GM23338 (cell line): ENCODE results near the gene PRC1.

ENCODE experiments used
- CREB1 ChIP-seq: fragments of 250-450 bp; sonication (Bioruptor Pico); IDR thresholded peaks from 2 replicates; pipeline ENCODE4 v1.5.0; 2020; ENCODE audit warnings: low read depth, mild to moderate bottlenecking, moderate library complexity
- CTCF ChIP-seq, 2 experiments: fragments of 200-600 bp in 1 of 2; sonication (generic) in 1 of 2; conservative IDR thresholded peaks; 2 replicates each; pipeline versions ENCODE4 v1.5.1 to v1.6.1; 2016 to 2017; ENCODE audit warnings: antibody characterized with exemption in 2 of 2, low read depth in 2 of 2, mild to moderate bottlenecking in 2 of 2, moderate library complexity in 1 of 2
- ETS1 ChIP-seq: IDR thresholded peaks from 2 replicates; pipeline ENCODE4 v1.6.1; 2016; ENCODE audit warnings: antibody characterized with exemption
- EZH2 ChIP-seq: fragments of 200-600 bp; sonication (generic); IDR thresholded peaks from one replicate; pipeline ENCODE4 v1.8.0; 2017; ENCODE audit warnings: antibody characterized with exemption, mild to moderate bottlenecking, low read depth; ENCODE audit not compliant: unreplicated experiment
- EZH2phosphoT487 ChIP-seq: fragments of 200-600 bp; sonication (generic); IDR thresholded peaks from one replicate; pipeline ENCODE4 v1.8.1; 2018; ENCODE audit warnings: antibody characterized with exemption; ENCODE audit not compliant: unreplicated experiment
- JUNB ChIP-seq: IDR thresholded peaks from one replicate; pipeline ENCODE4 v1.6.1; 2016; ENCODE audit warnings: antibody characterized with exemption; ENCODE audit not compliant: unreplicated experiment
- POLR2AphosphoS5 ChIP-seq: IDR thresholded peaks from 2 replicates; pipeline ENCODE4 v1.6.1; 2016; ENCODE audit warnings: antibody characterized with exemption, low read depth
- REST ChIP-seq: IDR thresholded peaks from one replicate; pipeline ENCODE4 v1.6.1; 2018; ENCODE audit warnings: antibody characterized with exemption; ENCODE audit not compliant: unreplicated experiment
- STAT1 ChIP-seq: IDR thresholded peaks from one replicate; pipeline ENCODE4 v1.6.1; 2016; ENCODE audit warnings: antibody characterized with exemption; ENCODE audit not compliant: unreplicated experiment
- ZNF331 ChIP-seq: fragments of 250-450 bp; sonication (Bioruptor Pico); IDR thresholded peaks from 2 replicates; pipeline ENCODE4 v1.5.0; 2020; ENCODE audit warnings: low read depth, mild to moderate bottlenecking, moderate library complexity
- ZNF462 ChIP-seq: fragments of 250-450 bp; sonication (Bioruptor Pico); IDR thresholded peaks from 2 replicates; pipeline ENCODE4 v1.5.0; 2020; ENCODE audit warnings: mild to moderate bottlenecking, moderate library complexity

GRCh38 chr15:91021516-91022074 lies 27.3 kb upstream of the PRC1 start:
- TF ChIP-seq EZH2phosphoT487: no peak
- no peak for TF ChIP-seq REST
- TF ChIP-seq CTCF (conservative IDR thresholded peaks at IDR 0.05; ENCODE audit: low read depth in 2 of 2): no peak
- no peak for TF ChIP-seq EZH2
- TF ChIP-seq POLR2AphosphoS5: no peak
- TF ChIP-seq CREB1 (CRISPR knock-in tag): no peak
- no peak for TF ChIP-seq STAT1
- no peak for TF ChIP-seq ZNF462
- TF ChIP-seq ETS1: no peak
- no peak for TF ChIP-seq ZNF331 (CRISPR knock-in tag)
- TF ChIP-seq JUNB: no peak
